NOMO-1 treated with dmso at 0.1 percent for 144 hours (cell line): Measurements from ENCODE around the gene BCL2.
A peak's percentile ranks its signal among the peaks of the same experiment; 100 is the strongest.

Experiments used
- DNase-seq: peaks from one replicate; lab custom pipeline; 2025; ENCODE audit not compliant: unreplicated experiment; lab: John Stamatoyannopoulos, UW

BCL2 gene

DNA sequence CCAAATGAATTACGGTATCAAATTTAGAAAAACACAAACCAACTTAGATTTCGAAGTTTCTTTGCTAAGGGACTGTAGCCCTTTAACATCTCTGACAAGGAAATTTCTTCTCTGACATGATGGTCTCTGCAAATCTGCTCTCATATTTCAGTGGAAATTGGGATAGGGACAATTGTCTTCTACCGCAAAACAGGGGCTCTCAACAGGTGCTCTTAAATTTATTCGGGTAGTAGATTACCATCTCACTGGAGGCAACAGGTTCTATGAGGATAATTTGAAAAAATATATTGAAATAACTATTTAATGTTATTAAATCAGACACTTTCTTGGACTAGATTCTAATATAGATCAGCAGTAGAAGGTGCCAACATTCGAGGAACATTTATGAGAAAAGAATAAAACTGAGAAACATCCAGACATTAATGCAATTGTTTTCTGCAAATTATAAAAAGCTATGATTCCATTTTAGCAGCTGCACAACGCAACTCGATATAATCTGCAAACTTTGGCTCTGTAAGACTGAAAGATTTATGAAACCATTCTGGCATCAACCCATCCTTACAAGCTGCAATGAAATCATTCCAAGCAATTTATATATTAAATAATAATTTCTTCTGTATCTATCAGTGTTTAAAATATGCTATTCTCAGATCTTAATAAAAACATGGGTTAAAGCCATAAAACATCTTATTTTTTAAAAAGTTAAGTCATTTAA, 10.0 kb upstream of the BCL2 start:
- DNase-seq, result no peak

DNA sequence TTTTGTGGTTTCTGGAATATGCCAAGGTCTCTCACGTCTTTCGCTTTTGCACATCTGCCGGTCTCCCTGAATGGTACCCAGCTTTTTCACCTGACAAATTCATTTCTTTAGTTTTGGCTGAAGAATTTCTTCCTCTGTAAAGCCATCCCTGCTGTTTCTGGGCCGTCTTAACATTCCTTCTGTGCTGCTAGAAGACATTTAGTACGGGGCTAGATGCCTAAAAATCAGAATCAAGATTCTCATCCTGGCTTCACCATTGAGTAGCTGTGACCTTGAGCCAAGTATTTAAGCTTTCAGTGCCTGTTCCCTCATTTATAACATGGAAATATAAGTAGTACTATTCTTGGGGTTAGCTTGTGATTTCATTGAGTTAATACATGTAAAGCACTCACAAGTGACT, 6.4 kb upstream of the BCL2 start:
- DNase-seq, result no peak

DNA sequence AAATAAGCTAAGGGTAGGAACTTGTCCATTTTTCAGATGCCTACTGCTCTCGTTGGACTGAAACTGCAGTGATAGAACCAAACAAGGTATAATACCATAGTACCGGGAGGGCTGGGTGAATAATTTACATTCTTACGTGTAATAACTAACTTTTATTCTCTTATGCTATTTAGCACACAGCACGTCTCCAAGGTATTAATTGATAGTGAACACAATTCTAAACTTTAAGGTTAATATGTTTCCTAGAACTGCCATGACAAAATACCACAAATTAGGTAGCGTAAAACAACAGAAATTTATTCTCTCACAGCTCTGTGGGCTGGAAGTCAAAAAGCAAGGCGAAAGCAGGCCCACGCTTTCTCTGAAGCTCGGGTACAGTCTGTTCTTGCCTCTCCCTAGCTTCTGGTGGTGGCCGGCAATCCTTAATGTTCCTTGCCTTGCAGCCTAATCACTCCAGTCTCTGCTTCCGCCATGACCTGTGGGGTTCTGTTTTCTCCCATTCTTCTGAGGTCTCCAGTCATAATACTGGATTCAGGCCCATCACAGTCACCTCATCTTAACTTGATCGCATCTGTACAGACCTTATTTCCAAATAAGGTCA, 5.6 kb upstream of the BCL2 start:
- no peak for DNase-seq

DNA sequence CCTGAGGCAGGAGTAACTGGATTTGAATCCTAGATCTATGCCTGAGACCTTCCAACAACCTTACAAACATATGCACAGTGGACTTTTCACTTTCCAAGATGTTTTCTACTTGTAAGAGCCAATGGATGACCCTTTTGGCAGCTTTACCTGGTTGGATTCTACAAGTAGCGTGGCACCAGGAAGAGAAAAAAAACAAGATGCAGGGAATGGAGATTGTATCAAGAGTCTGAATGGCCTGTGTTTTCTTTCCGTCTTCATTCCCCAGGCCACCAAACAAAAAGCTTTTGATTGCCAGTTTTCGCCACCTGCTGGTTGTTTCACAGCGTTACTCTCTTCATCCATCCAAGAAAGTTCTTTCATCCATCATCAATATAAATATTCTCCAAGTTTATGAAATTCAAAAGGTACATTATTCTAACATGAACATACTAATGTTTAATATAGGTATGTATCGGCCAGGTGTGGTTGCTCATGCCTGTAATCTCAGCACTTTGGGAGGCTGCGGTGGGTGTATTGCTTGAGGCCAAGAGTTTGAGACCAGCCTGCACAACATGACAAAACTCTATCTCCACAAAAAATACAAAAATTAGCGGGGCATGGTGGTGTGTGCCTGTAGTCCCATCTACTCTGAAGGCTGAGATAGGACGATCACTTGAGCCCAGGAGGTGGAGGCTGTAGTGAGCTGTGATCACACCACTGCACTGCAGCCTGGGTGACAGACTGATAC, 3.5 kb upstream of the BCL2 start:
- peak; percentile 80 for DNase-seq

DNA sequence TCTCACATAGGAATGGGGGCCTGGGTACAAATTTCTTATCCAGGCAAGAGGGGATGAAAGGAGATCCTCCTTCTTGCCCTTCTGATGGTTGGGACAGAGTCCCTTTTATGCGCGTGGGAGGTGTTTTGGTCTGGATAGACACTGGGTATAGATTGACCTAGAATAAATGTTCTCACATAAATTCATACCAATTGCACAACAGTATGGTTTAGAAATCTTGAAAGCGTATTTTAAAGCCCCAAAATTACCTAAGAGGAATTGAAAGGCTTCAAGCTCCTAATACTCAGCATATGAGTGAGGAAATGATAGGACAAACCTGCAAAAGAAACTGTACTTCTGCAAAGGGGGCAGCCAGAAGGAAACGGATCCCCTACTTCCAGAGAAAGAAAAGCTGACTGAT, 2.6 kb upstream of the BCL2 start:
- peak; percentile 47 for DNase-seq

DNA sequence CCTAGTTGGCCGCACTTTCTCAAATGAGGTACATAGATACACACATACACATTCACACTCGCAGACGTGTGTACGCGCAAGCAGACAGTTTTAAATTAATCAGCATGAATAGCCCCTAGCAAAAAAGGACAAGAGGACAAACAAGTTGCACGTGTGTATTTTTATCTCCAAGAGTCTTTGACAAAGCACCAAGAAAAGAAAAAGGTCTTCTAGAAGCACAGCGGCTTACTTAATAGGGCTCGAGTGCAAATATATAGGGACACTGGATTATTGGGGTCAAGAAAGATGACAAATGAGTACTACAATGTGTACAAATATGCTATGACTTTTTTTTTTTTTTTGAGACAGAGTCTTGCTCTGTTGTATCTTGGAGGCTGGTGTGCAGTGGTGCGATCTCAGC, 1.7 kb upstream of the BCL2 start:
- no peak for DNase-seq

DNA sequence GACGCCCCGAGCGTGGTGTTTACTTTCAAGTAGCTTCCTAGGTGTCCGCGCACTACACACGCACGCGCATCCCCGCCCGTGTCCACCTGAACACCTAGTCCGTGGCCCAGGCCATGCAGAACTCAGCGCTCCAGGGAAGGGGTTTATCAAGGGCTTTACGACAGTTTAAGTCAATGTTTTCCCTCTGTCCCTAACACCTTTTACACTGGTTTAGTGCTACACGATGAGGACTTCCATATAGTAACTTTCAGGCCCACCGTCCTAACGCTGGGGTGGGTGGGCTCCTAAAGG, 1.4 kb upstream of the BCL2 start:
- no peak for DNase-seq

DNA sequence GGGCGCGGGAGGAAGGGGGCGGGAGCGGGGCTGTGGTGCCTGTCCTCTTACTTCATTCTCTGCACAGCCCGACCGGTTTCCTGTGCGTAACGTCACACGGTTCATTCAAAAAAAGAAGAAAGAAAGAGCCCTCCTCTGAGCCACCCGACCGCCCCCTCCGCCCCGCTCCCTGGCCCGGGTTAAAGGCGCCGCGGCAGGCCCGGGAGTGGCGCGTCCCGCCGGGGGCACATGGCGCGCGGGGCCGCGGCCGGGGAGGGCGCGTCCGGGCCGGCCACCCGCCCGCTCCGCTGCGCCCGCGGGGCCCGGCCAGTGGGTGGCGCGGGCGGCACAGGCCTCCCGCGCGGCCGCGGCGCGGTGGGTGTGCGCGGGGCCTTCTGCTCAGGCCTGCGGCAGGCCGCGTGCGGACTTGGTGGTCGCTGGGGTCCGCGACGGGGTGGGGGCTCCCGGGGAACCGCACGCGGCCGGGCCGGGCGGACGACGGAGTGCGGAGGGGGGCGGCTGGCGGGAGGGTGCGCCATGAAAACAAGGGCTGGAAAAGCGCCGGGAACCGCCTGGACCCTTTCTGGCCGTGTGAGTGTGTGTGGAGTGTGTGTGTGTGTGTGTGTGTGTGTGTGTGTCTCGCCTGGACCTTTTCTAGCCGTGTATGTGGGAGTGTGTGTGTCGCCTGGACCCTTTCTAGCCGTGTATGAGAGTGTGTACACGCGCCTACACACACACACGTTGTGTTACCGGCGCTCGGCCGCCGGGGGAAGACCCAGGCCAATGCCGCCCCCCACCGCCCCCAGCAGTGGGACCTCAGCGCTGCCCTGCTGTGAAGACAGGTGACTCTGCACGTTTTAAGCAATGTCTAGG, 780 bp upstream of the BCL2 start:
- DNase-seq, result peak; percentile 84

DNA sequence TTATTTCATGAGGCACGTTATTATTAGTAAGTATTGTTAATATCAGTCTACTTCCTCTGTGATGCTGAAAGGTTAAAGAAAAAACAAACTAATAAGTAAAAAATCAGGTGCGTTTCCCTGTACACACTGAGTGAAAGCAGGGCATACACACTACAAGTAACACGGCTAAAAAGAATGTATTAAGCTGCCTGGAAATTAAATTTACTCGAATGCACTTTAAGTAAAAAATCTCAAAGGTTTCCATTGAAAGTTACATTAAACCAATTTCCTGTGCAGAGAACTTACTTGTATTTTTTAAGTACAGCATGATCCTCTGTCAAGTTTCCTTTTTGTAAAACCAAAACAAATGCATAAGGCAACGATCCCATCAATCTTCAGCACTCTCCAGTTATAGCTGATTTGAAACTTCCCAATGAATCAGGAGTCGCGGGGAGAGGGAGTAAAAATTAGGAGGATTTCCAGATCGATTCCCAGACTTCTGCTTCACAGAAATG, 633 bp downstream of the BCL2 start:
- no peak for DNase-seq

DNA sequence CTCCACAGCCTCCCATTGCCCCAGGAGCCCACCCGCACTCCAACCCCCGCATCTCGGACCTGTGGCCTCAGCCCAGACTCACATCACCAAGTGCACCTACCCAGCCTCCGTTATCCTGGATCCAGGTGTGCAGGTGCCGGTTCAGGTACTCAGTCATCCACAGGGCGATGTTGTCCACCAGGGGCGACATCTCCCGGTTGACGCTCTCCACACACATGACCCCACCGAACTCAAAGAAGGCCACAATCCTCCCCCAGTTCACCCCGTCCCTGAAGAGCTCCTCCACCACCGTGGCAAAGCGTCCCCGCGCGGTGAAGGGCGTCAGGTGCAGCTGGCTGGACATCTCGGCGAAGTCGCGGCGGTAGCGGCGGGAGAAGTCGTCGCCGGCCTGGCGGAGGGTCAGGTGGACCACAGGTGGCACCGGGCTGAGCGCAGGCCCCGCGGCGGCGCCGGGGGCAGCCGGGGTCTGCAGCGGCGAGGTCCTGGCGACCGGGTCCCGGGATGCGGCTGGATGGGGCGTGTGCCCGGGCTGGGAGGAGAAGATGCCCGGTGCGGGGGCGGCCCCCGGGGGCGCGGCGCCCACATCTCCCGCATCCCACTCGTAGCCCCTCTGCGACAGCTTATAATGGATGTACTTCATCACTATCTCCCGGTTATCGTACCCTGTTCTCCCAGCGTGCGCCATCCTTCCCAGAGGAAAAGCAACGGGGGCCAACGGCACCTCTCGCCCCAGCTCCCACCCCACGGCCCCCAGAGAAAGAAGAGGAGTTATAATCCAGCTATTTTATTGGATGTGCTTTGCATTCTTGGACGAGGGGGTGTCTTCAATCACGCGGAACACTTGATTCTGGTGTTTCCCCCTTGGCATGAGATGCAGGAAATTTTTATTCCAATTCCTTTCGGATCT, 1.3 kb downstream of the BCL2 start:
- DNase-seq, result peak; percentile 77

DNA sequence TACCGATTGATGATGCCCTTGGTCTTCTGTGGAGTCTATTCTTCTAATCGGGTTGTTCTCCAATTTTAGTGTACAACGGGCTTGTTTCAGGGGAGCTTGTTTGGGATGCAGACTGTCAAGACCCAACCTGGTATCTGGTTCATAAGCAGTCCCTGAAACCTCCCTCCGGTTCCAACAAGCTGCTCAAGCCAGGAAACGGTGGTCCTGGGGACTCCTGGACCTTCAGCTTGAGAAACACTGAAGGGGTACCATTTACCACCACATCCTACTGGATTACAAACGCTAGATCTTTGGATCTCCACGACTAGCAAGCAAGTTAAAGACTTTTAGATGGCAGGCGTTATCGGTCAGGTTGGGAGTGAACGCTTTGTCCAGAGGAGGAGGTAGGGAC, 2.0 kb downstream of the BCL2 start:
- DNase-seq, result no peak

DNA sequence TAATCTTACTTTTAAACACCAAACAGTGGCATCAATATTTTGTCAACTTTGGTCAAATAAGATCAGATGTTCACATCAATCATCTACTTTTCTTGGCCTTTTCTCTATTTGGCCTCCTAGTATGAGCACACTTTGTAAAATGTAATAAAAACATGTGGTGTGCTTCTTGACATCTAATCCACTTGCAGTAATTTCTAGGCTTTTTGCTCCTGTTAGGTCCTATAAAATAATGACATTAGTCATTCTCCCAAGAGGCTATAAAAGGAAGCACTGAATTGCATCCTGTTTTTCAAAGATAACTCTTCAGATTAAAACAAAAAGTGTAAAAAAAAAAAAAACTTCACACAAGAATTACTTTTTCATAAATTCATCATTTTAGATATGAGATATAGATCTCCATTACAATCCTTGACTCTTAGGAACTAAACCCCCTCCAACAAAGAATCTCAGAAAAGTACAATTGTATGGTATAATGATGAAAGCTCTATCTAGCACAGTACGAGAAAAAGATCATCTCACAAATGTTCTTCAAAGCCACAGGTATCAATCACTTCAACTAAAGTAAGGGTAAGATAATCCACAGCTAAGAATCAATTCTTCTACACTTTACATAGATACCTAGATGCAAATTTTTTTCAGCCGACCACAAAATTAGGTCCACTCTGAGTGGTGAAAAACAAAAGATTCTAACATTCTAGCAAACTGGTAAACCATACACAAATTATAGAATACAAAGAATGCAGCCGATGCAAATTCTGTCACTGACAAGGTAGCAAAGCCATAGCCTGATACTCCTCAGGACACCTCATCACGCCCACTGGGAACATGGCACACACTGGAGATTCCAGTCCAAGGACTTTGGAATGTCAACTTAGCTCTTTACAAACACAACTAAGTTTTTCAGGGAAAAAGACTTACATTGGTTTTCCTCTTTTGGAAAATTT, 2.7 kb downstream of the BCL2 start:
- DNase-seq, result no peak

DNA sequence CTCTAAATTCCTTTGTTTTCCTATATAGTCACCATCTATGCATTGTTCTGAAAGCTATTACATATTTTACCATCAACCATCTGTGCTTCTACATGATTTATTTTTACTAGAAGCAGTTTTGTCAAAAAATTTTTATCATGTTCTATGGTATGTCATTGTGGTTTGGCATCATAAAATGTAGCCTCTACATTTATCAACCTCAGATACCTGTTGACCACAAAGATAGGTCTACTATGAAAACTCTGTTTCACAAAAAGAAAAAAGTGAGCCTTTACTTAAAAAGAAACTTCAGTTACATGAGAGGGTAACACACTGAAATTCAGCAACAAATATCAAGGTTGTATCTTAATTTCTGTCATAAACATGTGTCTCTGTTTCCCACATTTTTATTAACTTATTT, 3.7 kb downstream of the BCL2 start:
- no peak for DNase-seq

DNA sequence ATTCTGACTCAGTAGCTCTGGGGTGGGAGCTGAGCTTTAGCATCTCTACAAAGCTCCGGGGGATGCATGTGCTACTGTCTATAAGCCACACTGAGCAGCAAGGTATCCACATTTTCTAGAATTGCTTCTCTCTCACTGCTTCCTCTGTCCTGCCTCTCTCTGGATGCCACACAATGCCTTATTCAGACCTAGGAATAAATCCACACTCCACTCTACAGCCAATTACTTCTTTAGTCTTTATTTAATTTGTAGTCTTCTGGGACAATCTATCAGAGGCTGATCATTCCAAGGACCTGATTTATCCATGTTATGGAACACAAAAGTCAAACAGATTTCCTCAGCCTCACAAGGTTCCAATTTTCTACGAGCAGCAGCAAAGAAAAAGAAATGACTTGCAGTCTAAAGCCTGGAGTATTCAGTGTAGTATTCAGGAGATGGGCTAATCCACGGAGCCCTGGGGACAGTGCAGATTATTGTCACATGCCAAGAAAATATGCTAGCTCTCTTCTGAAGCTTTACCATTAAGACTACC, 4.4 kb downstream of the BCL2 start:
- no peak for DNase-seq

DNA sequence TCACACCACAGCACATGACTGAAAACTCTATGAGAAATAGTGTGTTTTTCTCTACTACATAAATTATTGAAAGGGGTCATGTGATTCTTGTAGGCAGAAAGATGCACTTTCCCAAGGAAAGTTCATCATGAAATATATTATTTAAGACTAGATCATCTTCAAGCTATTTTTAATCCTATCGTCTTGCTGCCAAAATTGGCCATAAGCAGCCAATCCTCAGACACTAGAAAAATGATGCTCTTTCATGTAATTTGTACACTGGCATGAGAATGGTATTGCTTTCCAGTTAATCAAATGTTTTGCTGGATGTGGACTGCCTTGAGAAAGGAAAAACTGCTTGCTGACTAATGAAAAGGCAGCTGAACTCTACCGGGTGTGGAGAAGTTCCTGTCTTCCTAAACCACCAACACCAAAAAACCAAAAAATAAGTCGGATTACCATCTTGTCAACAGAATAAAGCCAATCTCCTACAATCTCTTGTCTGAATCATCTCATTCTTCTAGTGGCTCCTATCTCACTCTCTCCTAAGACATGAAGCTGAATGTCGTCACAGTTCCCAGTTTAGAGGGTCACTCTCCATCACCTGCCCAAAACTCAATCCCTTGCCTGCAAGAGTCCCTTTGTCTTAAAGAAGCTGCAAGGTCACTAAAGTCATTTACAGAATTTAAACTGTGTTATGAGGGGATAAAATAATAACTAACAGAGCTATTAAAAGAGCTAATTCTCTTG, 5.3 kb downstream of the BCL2 start:
- DNase-seq, result no peak

DNA sequence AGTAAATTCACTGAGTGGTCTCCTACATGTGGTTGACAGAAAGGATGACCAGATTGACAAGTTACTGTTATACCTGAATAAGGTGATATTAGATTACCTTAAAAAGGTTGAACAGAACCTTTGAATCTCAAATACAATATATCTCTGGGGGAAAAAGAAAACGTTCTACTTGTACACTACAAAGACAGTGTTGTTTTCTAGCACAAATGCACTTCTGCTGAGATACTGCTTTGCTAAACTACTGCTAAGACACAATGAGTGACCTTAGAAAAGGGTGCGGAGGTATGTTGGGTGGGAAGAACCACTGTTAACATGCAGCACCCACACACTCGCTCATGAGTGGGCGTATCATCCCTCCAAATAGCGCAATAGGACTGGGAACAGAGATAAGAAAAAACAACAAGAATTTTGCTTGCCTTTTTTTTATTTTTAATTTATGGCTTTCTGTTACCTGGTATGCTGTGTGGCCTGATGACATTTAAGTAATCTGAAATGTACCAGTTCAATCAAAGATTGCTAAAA, 6.1 kb downstream of the BCL2 start:
- DNase-seq, result no peak

DNA sequence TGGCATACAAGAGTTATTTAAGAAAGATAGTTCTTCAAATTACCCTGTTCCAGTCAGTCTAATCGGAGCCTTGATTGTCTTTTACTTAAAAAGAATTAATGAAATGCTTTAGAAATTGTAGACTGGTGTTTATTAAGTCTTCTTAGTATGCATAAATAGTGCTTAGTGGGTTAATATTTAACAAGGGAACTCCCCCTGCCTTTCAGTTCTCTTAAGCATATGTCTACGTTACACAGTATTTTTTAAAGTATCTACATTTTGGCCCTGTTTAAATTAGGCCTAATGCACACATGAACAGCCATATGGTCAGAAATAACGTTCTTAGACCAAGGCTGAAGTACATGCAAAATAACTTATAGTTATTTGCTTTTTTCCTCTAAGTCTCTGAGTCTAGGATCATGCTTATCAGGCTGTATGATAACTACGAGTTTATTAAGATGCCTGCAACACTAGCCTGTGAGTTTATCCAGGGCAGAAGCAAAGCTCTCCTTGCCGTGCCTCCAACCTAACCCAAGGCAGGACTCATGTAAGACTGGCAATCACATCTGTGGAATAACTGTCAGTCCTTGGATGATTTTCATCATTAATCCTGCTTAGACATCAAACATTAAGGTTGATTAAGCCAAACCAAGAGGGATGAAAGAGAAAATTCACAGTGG, 6.7 kb downstream of the BCL2 start:
- DNase-seq, result no peak

DNA sequence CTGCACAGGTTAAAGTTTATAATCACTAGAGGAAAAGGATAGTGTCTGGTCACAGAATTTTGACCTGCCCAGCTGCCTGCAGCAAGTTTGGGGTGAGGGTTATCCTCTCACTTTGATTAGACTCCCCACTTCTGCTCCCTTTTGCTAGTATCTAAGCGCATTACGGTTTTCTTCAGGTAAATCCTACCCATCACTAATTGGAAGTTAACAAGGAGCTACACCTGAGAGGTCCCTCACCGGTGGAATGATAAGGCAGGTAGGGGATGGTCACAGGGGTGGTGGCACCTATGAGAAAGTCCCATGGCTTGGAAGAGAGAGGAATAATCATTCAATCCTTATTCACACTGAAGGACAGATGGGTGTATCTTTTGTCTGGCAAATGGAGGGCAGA, 7.6 kb downstream of the BCL2 start:
- no peak for DNase-seq
